Endothelial cell of umbilical vein (primary cell): ENCODE results near the gene PCDH18. TPM values are rescaled to one million over a fixed set of nuclear protein-coding genes. Genes with fewer than 3 reads are reported as not detected.

Experiments used
- BruUV-seq: library from RNA; stranded (reverse); fragments of 400-500 nt; replicated peaks from 2 replicates; lab custom pipeline; 2021; lab: Mats Ljungman, UMichigan
- CTCF ChIA-PET: fragments of 300-600, 350-600 bp; sonication (Branson Sonifier 250); formaldehyde crosslinking; loops from one replicate; lab custom pipeline; 2021; ENCODE audit warnings: antibody characterized with exemption, inconsistent platforms; lab: Charles Lee
- POLR2A ChIA-PET: fragments of 300-600, 350-600 bp; sonication (Branson Sonifier 250); formaldehyde crosslinking; loops from one replicate; lab custom pipeline; 2021; ENCODE audit warnings: antibody characterized with exemption, inconsistent platforms; lab: Charles Lee
- DNase-seq: peaks from one replicate; pipeline ENCODE4 v3.0.0-alpha.2; 2011; ENCODE audit warnings: low read depth, low spot score
- FAIRE-seq: peaks from 2 replicates; lab custom pipeline; 2011; peaks lifted over from hg19 to GRCh38; lab: Jason Lieb, UNC
- H2AFZ ChIP-seq: 2 replicates; pipeline ENCODE4 v1.6.0; 2012; ENCODE audit warnings: low read depth, low read length, control low read depth, inconsistent platforms
- H3K27ac ChIP-seq: 2 replicates; pipeline ENCODE4 v1.5.1; 2011; ENCODE audit warnings: low read depth, mild to moderate bottlenecking, control low read depth, low read length, moderate library complexity; ENCODE audit not compliant: insufficient read depth
- H3K27me3 ChIP-seq, 2 experiments: 2 replicates each; pipeline versions ENCODE4 v1.6.0 to v1.6.1; 2011; ENCODE audit warnings: low read length in 2 of 2, mixed read lengths in 1 of 2; ENCODE audit not compliant: control insufficient read depth in 2 of 2, insufficient read depth in 2 of 2
- H3K36me3 ChIP-seq, 2 experiments: 2 replicates in 1 of 2; 3 replicates in 1 of 2; pipeline ENCODE4 v1.5.1; 2011; ENCODE audit warnings: low read length in 2 of 2, mild to moderate bottlenecking in 1 of 2, moderate library complexity in 1 of 2; ENCODE audit not compliant: control insufficient read depth in 2 of 2, insufficient read depth in 2 of 2; ENCODE audit errors: extremely low read depth in 1 of 2
- H3K4me1 ChIP-seq: 3 replicates; pipeline ENCODE4 v1.5.1; 2011; ENCODE audit warnings: mild to moderate bottlenecking, low read length; ENCODE audit not compliant: control insufficient read depth, insufficient read depth; ENCODE audit errors: extremely low read depth
- H3K4me2 ChIP-seq: 2 replicates; pipeline ENCODE4 v1.6.1; 2011; ENCODE audit warnings: low read length, control low read depth, mixed read lengths; ENCODE audit not compliant: insufficient read depth
- H3K4me3 ChIP-seq, 3 experiments: fragments of 200-600 bp in 1 of 3; sonication (generic), shearing (Covaris generic) in 1 of 3; replicated peaks in 1 of 3; 2 replicates each; pipeline ENCODE4 v1.5.1; 2011 to 2016; ENCODE audit warnings: control low read depth in 3 of 3, low read length in 3 of 3, mild to moderate bottlenecking in 2 of 3, inconsistent platforms in 1 of 3, low read depth in 1 of 3, moderate library complexity in 1 of 3; ENCODE audit not compliant: insufficient read depth in 1 of 3
- H3K79me2 ChIP-seq: 2 replicates; pipeline ENCODE4 v1.6.0; 2012; ENCODE audit warnings: low read length, inconsistent platforms; ENCODE audit not compliant: control insufficient read depth, insufficient read depth
- H3K9ac ChIP-seq: replicated peaks from 2 replicates; pipeline ENCODE3; 2011; ENCODE audit warnings: low read length, control low read depth; ENCODE audit not compliant: insufficient read depth; ENCODE audit errors: extremely low read depth
- H3K9me1 ChIP-seq: replicated peaks from 3 replicates; pipeline ENCODE4 v1.6.0; 2011; ENCODE audit warnings: mild to moderate bottlenecking, low read length; ENCODE audit not compliant: control insufficient read depth, insufficient read depth; ENCODE audit errors: extremely low read depth
- H3K9me3 ChIP-seq: replicated peaks from 2 replicates; pipeline ENCODE4 v1.5.1; 2012; ENCODE audit warnings: low read length, inconsistent platforms; ENCODE audit not compliant: control insufficient read depth, insufficient read depth
- H4K20me1 ChIP-seq: replicated peaks from 2 replicates; pipeline ENCODE3; 2011; ENCODE audit warnings: mild to moderate bottlenecking, low read length; ENCODE audit not compliant: control insufficient read depth, insufficient read depth; ENCODE audit errors: extremely low read depth
- EZH2 ChIP-seq: IDR thresholded peaks from 2 replicates; pipeline ENCODE4 v1.6.1; 2012; ENCODE audit warnings: borderline replicate concordance, low read depth, mild to moderate bottlenecking, moderate library complexity, low read length, inconsistent platforms; ENCODE audit not compliant: severe bottlenecking
- FOS ChIP-seq: IDR thresholded peaks from 2 replicates; pipeline ENCODE4 v1.6.1; 2011; ENCODE audit warnings: mild to moderate bottlenecking, low read length, moderate library complexity, borderline replicate concordance; ENCODE audit not compliant: insufficient read depth
- GATA2 ChIP-seq: IDR thresholded peaks from 2 replicates; pipeline ENCODE4 v1.7.0; 2011; ENCODE audit warnings: low read depth, mild to moderate bottlenecking, moderate library complexity, mixed read lengths, low read length; ENCODE audit not compliant: insufficient read length, insufficient read depth
- JUN ChIP-seq: IDR thresholded peaks from 2 replicates; pipeline ENCODE4 v1.6.1; 2011; ENCODE audit warnings: borderline replicate concordance, low read depth; ENCODE audit not compliant: insufficient read length, insufficient read depth
- MYC ChIP-seq: IDR thresholded peaks from one replicate; pipeline ENCODE4 v1.6.1; 2011; ENCODE audit warnings: mild to moderate bottlenecking, low read depth, low read length
- POLR2A ChIP-seq: IDR thresholded peaks from 2 replicates; pipeline ENCODE4 v1.6.1; 2012; ENCODE audit warnings: low read depth, mild to moderate bottlenecking, control low read depth, low read length
- POLR2AphosphoS5 ChIP-seq: IDR thresholded peaks from 2 replicates; pipeline ENCODE4 v1.6.1; 2012; ENCODE audit warnings: low read depth, mild to moderate bottlenecking, control low read depth, low read length, moderate library complexity; ENCODE audit not compliant: insufficient read depth
- dilution Hi-C: fragments of 300-500 bp; cut with MboI; formaldehyde crosslinking; loops from one replicate; pipeline ENCODE4 v1.15.0; 2019; ENCODE audit warnings: low sequenced_read_pairs; ENCODE audit not compliant: extremely low pct_ligation_motif_present
- intact Hi-C: fragments of 100-400 bp; cut with micrococcal nuclease; formaldehyde crosslinking; loops from one replicate; pipeline ENCODE4 v1.10.0; 2022
- polyA plus RNA-seq, 4 experiments: library from polyadenylated mRNA; depleted of rRNA in 3 of 4; stranded (reverse) in 3 of 4; unstranded in 1 of 4; fragments of >200 nt; gene quantifications; 2 replicates each; pipeline versions ENCODE4 v1.2.1 to v1.2.3, GENCODE V29; 2011 to 2012; ENCODE audit warnings: missing spikeins in 1 of 4
- total RNA-seq: library from RNA; stranded (reverse); gene quantifications from 2 replicates; pipeline ENCODE4 v1.2.3, GENCODE V29; 2021
- TF ChIP-seq, protein P1 (sequence below), 2 donors: IDR thresholded peaks; 1 replicate in 1 of 2; 2 replicates in 1 of 2; pipeline ENCODE4 v1.5.1; 2011; ENCODE audit warnings: low read length in 2 of 2, mild to moderate bottlenecking in 2 of 2, moderate library complexity in 2 of 2, control low read depth in 1 of 2, inconsistent platforms in 1 of 2, low read depth in 1 of 2; ENCODE audit not compliant: insufficient read depth in 1 of 2; ENCODE audit errors: extremely low read depth in 1 of 2
- TF ChIP-seq, protein P2 (sequence below): IDR thresholded peaks from 2 replicates; pipeline ENCODE4 v1.6.1; 2011; ENCODE audit not compliant: insufficient read depth, insufficient read length

The PCDH18 gene
- total and polyA plus RNA-seq, 2 donors (not counting 3 experiments of a cell fraction or from before 2014, with no cell fraction given) = 1.5 to 2.2 TPM

DNA sequence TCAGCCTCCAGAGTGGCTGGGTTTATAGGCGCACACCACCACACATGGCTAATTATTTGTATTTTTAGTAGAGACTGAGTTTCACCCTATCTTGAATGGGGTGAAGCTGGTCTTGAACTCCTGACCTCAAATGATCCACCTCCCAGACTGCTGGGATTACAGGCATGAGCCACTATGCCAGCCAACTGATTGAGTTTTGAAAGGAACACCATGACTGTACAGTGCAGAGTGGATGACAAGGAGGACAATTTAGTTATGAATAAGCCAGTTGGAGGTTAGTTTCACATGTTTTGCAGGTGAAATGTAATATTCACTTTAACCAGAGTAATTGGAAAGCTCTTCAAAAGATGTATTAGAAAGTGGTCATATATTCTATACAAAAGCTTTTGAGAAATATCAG is 60.8 kb downstream of the PCDH18 start:
- H3K79me2 ChIP-seq = no peaks in the 10 kb centered on the region
- H3K9ac ChIP-seq = no peak overlapping the region
- no peak overlapping the region for H2AFZ ChIP-seq
- intact Hi-C loops (no loop called here), dilution Hi-C loops (no loop called here)
- ChIA-PET CTCF (no interaction called here), POLR2A (no interaction called here)
- no peaks in the 10 kb centered on the region for H4K20me1 ChIP-seq
- TF ChIP-seq EZH2 (no peak), MYC (no peak), GATA2 (no peak), POLR2A (no peak), POLR2AphosphoS5 (no peak), FOS (no peak), JUN (no peak)
- TF ChIP-seq, protein P1, sequence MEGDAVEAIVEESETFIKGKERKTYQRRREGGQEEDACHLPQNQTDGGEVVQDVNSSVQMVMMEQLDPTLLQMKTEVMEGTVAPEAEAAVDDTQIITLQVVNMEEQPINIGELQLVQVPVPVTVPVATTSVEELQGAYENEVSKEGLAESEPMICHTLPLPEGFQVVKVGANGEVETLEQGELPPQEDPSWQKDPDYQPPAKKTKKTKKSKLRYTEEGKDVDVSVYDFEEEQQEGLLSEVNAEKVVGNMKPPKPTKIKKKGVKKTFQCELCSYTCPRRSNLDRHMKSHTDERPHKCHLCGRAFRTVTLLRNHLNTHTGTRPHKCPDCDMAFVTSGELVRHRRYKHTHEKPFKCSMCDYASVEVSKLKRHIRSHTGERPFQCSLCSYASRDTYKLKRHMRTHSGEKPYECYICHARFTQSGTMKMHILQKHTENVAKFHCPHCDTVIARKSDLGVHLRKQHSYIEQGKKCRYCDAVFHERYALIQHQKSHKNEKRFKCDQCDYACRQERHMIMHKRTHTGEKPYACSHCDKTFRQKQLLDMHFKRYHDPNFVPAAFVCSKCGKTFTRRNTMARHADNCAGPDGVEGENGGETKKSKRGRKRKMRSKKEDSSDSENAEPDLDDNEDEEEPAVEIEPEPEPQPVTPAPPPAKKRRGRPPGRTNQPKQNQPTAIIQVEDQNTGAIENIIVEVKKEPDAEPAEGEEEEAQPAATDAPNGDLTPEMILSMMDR (IDR thresholded peaks at IDR 0.05; ENCODE audit: extremely low read depth in 1 of 2, insufficient read depth in 1 of 2, low read depth in 1 of 2, low read length in 2 of 2) = no peak
- TF ChIP-seq, protein P2, sequence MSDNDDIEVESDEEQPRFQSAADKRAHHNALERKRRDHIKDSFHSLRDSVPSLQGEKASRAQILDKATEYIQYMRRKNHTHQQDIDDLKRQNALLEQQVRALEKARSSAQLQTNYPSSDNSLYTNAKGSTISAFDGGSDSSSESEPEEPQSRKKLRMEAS = no peak
- H3K4me3 ChIP-seq = no peak overlapping the region
- no TSS peak for BruUV-seq
- no peaks in the 10 kb centered on the region for H3K9me3 ChIP-seq
- H3K36me3 ChIP-seq = no peaks in the 10 kb centered on the region
- H3K27me3 ChIP-seq = no peaks in the 10 kb centered on the region
- FAIRE-seq (no peak), DNase-seq (no peak)
- no peaks in the 10 kb centered on the region for H3K9me1 ChIP-seq
- H3K4me1 ChIP-seq = no peaks in the 10 kb centered on the region
- no peak overlapping the region for H3K27ac ChIP-seq
- no peak overlapping the region for H3K4me2 ChIP-seq
